GM12878 (cell line): Measurements from ENCODE around the gene NOCT. TPM values are rescaled to one million over a fixed set of nuclear protein-coding genes. Genes with fewer than 3 reads are reported as not detected.
A peak's percentile ranks its signal among the peaks of the same experiment; 100 is the strongest.

Source experiments
- CBX5 ChIP-seq: sonication (generic); IDR thresholded peaks from 2 replicates; pipeline ENCODE4 v1.6.1; 2016; ENCODE audit warnings: low read depth, moderate library complexity, mild to moderate bottlenecking, inconsistent platforms
- CUX1 ChIP-seq: IDR thresholded peaks from 2 replicates; pipeline ENCODE4 v1.6.1; 2012; ENCODE audit warnings: improper control_type of control experiment, low read depth, low read length; ENCODE audit not compliant: insufficient replicate concordance
- EGR1 ChIP-seq, 2 experiments: IDR thresholded peaks; 1 replicate in 1 of 2; 2 replicates in 1 of 2; pipeline ENCODE4 v1.6.1; 2011 to 2012; ENCODE audit warnings: low read depth in 2 of 2, low read length in 2 of 2, borderline replicate concordance in 1 of 2, mild to moderate bottlenecking in 1 of 2, moderate library complexity in 1 of 2
- IKZF1 ChIP-seq: fragments of 450-650 bp; conservative IDR thresholded peaks from 2 replicates; pipeline ENCODE4 v1.6.1; 2017; ENCODE audit warnings: antibody characterized with exemption, mild to moderate bottlenecking
- MEF2B ChIP-seq: fragments of 450-650 bp; IDR thresholded peaks from 2 replicates; pipeline ENCODE4 v1.6.1; 2018; ENCODE audit warnings: mild to moderate bottlenecking, moderate library complexity; ENCODE audit not compliant: partially characterized antibody, poor library complexity, severe bottlenecking
- NBN ChIP-seq: fragments of 450-650 bp; IDR thresholded peaks from 2 replicates; pipeline ENCODE4 v1.6.1; 2016
- NFIC ChIP-seq: IDR thresholded peaks from 2 replicates; pipeline ENCODE4 v1.6.1; 2012; ENCODE audit warnings: low read depth, mild to moderate bottlenecking, inconsistent platforms, low read length, moderate library complexity
- NRF1 ChIP-seq: conservative IDR thresholded peaks from 2 replicates; pipeline ENCODE4 v1.6.1; 2011; ENCODE audit warnings: mild to moderate bottlenecking, low read depth, low read length, improper control_type of control experiment
- PAX8 ChIP-seq: fragments of 450-650 bp; IDR thresholded peaks from 2 replicates; pipeline ENCODE4 v1.6.1; 2017; ENCODE audit warnings: mild to moderate bottlenecking, moderate library complexity
- RBBP5 ChIP-seq: fragments of 200-600 bp; sonication (generic); conservative IDR thresholded peaks from 2 replicates; pipeline ENCODE4 v1.6.1; 2016
- SKIL ChIP-seq: fragments of 450-650 bp; IDR thresholded peaks from 2 replicates; pipeline ENCODE4 v1.6.1; 2017; ENCODE audit warnings: mild to moderate bottlenecking, low read depth, inconsistent platforms; ENCODE audit not compliant: poor library complexity, severe bottlenecking
- SMAD1 ChIP-seq: fragments of 450-650 bp; IDR thresholded peaks from 2 replicates; pipeline ENCODE4 v1.6.1; 2018; ENCODE audit warnings: mild to moderate bottlenecking, low read depth; ENCODE audit not compliant: partially characterized antibody
- SMAD5 ChIP-seq: IDR thresholded peaks from 2 replicates; pipeline ENCODE4 v1.6.1; 2016; ENCODE audit warnings: antibody characterized with exemption, low read depth
- STAT1 ChIP-seq: fragments of 450-650 bp; conservative IDR thresholded peaks from 2 replicates; pipeline ENCODE4 v1.6.1; 2014; ENCODE audit warnings: antibody characterized with exemption, mild to moderate bottlenecking
- TCF12 ChIP-seq: IDR thresholded peaks from 2 replicates; pipeline ENCODE4 v1.6.1; 2011; ENCODE audit warnings: low read depth, mild to moderate bottlenecking, low read length
- TCF7 ChIP-seq: IDR thresholded peaks from 2 replicates; pipeline ENCODE4 v1.6.1; 2014; ENCODE audit warnings: antibody characterized with exemption, borderline replicate concordance
- ZBED1 ChIP-seq: IDR thresholded peaks from 2 replicates; pipeline ENCODE4 v1.6.1; 2016; ENCODE audit warnings: borderline replicate concordance
- ZSCAN29 ChIP-seq: fragments of 450-650 bp; IDR thresholded peaks from 2 replicates; pipeline ENCODE4 v1.6.1; 2017; ENCODE audit warnings: mild to moderate bottlenecking, moderate library complexity
- polyA plus RNA-seq, 11 experiments: library from polyadenylated mRNA; depleted of rRNA in 4 of 11; unstranded in 6 of 11; stranded (reverse) in 5 of 11; fragments of >200 nt; fragmentation: Nextera tagmentation in 4 of 11; fragmentation: Illumina TruSeq in 1 of 11; extraction: Ambion mirVana in 4 of 11; extraction: Trizol in 1 of 11; gene quantifications; 1 replicate in 1 of 11; 2 replicates in 10 of 11; pipeline versions ENCODE4 v1.2.1 to v1.2.3, GENCODE V29; 2011 to 2016; ENCODE audit warnings: inconsistent platforms in 2 of 11, missing spikeins in 2 of 11, low read depth in 1 of 11
- total RNA-seq, 4 experiments: library from RNA; depleted of rRNA in 3 of 4; stranded (reverse); fragments of >200 nt in 3 of 4; fragmentation: Illumina TruSeq in 1 of 4; extraction: Trizol in 1 of 4; gene quantifications; 2 replicates each; pipeline versions ENCODE4 v1.2.1 to v1.2.3, GENCODE V29; 2013 to 2021

Gene NOCT
- total and polyA plus RNA-seq, 10 of the 15 experiments (the other 5 are each of a cell fraction or from before 2014, with no cell fraction given): 1.4 to 17.6 (median 8.1) TPM

- TF ChIP-seq CUX1: no peak
- TF ChIP-seq STAT1: no peak
- TF ChIP-seq NFIC: no peak; the same call in 1 of the 2 replicates
- no peak for TF ChIP-seq ZBED1
- TF ChIP-seq PAX8: no peak
- no peak for TF ChIP-seq MEF2B
- TF ChIP-seq ZSCAN29: peak; percentile 62; the same call in 1 of the 2 replicates
- peak; percentile 63 for TF ChIP-seq NBN
- no peak for TF ChIP-seq TCF7
- TF ChIP-seq TCF12: no peak
- TF ChIP-seq EGR1 (IDR thresholded peaks at IDR 0.05; ENCODE audit: borderline replicate concordance in 1 of 2, low read depth in 2 of 2, low read length in 2 of 2): peak; percentile 69 to 91
- no peak for TF ChIP-seq NRF1
- peak; percentile 84 for TF ChIP-seq IKZF1
- no peak for TF ChIP-seq CBX5
- TF ChIP-seq RBBP5: no peak
- TF ChIP-seq SMAD1: no peak
- no peak for TF ChIP-seq SKIL
- peak; percentile 33; the same call in 1 of the 2 replicates for TF ChIP-seq SMAD5
Observed at GRCh38 chr4:139083956-139084803, 68.6 kb downstream of the NOCT start (continued).
